ENCODE measurements around the gene TRMT112.
A peak's percentile ranks its signal among the peaks of the same experiment; 100 is the strongest.

Gene TRMT112

GRCh38 chr11:64351136-64351631 is 33.8 kb upstream of the TRMT112 start:
- no peak for DNase-seq (ENCODE audit: low read depth in 1 of 2, low spot score in 1 of 2)

- no peak for DNase-seq (ENCODE audit: low read depth in 1 of 2, low spot score in 1 of 2)
Measured at GRCh38 chr11:64349404-64349803, 32.0 kb upstream of the TRMT112 start.

- no peak for DNase-seq (ENCODE audit: low read depth in 1 of 2, low spot score in 1 of 2)
Measured at GRCh38 chr11:64349025-64349387, 31.6 kb upstream of the TRMT112 start.

- DNase-seq (ENCODE audit: low read depth in 1 of 2, low spot score in 1 of 2): no peak
Measured at GRCh38 chr11:64348383-64349024, 31.1 kb upstream of the TRMT112 start.

- no peak for DNase-seq (ENCODE audit: low read depth in 1 of 2, low spot score in 1 of 2)
Measured at GRCh38 chr11:64347193-64347867, 30.0 kb upstream of the TRMT112 start.

- no peak for DNase-seq (ENCODE audit: low read depth in 1 of 2, low spot score in 1 of 2)
Measured at GRCh38 chr11:64344787-64345186, 27.4 kb upstream of the TRMT112 start.

- DNase-seq (ENCODE audit: low read depth in 1 of 2, low spot score in 1 of 2): no peak
Measured at GRCh38 chr11:64343767-64344559, 26.6 kb upstream of the TRMT112 start.

GRCh38 chr11:64342869-64343745 is 25.7 kb upstream of the TRMT112 start:
- no peak for DNase-seq (ENCODE audit: low read depth in 1 of 2, low spot score in 1 of 2)

- peak; percentile 78 to 95 for DNase-seq (ENCODE audit: low read depth in 1 of 2, low spot score in 1 of 2)
Measured at GRCh38 chr11:64341851-64342791, 24.8 kb upstream of the TRMT112 start.

GRCh38 chr11:64341429-64341828 is 24.1 kb upstream of the TRMT112 start:
- no peak for DNase-seq (ENCODE audit: low read depth in 1 of 2, low spot score in 1 of 2)

- DNase-seq (ENCODE audit: low read depth in 1 of 2, low spot score in 1 of 2): peak; percentile 64 to 78
Measured at GRCh38 chr11:64340671-64341335, 23.4 kb upstream of the TRMT112 start.

- peak; percentile 67 to 77 for DNase-seq (ENCODE audit: low read depth in 1 of 2, low spot score in 1 of 2)
Measured at GRCh38 chr11:64339754-64340408, 22.5 kb upstream of the TRMT112 start, which contains the start of gene CCDC88B. CCDC88B (plus strand) TSS chr11:64340204; CDS start chr11:64340267, 63 bp downstream.

GRCh38 chr11:64339286-64339685 is 21.9 kb upstream of the TRMT112 start:
- DNase-seq (ENCODE audit: low read depth in 1 of 2, low spot score in 1 of 2): no peak

GRCh38 chr11:64338716-64339115 is 21.4 kb upstream of the TRMT112 start:
- DNase-seq (ENCODE audit: low read depth in 1 of 2, low spot score in 1 of 2): no peak

- no peak for DNase-seq (ENCODE audit: low read depth in 1 of 2, low spot score in 1 of 2)
Measured at GRCh38 chr11:64337538-64338249, 20.3 kb upstream of the TRMT112 start.

- no peak for DNase-seq (ENCODE audit: low read depth in 1 of 2, low spot score in 1 of 2)
Measured at GRCh38 chr11:64334764-64335735, 17.7 kb upstream of the TRMT112 start.

GRCh38 chr11:64333556-64333955 is 16.2 kb upstream of the TRMT112 start:
- no peak for DNase-seq (ENCODE audit: low read depth in 1 of 2, low spot score in 1 of 2)
